HG02870 (cell line): Measurements from ENCODE around the gene DENND2D.
"Not testable (repeated sequence)": the region's sequence is repeated elsewhere in the genome, so short reads cannot be mapped to it uniquely, and the experiment has no call there.

Experiments
- ATAC-seq: cut with Tn5 transposase; IDR thresholded peaks from one replicate; pipeline ENCODE4 v1.9.1; 2021; ENCODE audit warnings: mild to moderate bottlenecking, moderate library complexity; ENCODE audit not compliant: unreplicated experiment

Gene DENND2D

DNA sequence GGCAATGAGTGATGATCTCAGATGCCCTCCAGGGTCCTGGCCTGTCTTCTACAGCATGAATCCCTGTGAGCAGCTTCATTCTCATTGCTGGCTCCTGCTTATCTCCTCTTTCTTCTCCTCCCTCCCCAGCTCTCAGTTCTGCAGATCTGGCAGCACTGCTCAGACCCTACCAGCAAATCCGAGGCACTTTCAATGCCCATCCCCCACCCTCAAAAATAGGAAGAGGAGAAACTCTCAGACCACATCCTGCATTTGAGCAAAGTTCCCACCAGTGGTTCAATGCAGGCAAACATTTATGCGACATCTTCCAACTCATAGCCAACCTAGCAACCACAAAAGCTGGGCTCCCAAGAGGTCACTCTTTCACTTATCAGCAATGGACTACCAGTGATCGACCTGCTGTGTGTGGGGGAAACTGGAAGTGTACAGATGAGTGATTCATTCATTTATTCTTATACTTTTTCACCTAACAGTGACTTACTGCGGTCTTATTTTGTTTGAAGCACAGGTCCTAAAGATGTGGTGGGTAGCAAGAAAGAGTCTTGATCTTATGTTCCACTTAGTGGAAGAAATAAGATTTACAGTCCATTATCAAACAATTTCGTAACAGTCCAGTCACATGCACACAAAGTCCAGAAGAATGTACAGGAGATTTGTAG is 21.3 kb upstream of the DENND2D start:
- ATAC-seq = peak; percentile 53

- ATAC-seq = no peak
Observed at GRCh38 chr1:111221276-111221632, 20.8 kb upstream of the DENND2D start.

DNA sequence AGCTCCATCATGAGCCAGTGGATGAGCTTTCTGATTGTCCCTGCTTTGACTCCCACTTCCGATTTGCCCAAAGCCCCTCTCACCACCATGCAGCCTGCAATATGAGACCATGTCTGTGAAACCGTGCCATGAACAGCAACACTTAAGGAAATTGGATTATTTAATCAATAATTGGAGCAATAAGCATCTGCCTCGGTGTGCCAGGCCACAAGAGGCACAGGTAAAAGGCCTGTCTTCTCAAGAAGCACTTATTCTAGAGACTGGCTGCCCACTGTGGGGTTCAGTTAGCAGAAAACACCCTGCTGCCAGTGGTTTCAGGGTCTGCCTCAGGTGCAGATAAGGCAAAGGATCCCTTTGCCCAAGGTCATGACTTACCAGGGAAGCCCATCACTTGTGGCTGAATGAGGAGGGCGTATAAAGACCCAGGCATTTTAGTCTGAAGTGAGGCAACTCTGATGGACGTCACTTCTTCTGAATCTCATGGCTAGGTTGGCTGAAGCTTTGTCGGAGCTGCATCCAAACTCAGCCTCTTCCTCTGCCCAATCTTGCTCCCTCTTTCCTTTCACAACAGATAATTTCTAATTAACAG is 19.9 kb upstream of the DENND2D start:
- ATAC-seq = no peak

DNA sequence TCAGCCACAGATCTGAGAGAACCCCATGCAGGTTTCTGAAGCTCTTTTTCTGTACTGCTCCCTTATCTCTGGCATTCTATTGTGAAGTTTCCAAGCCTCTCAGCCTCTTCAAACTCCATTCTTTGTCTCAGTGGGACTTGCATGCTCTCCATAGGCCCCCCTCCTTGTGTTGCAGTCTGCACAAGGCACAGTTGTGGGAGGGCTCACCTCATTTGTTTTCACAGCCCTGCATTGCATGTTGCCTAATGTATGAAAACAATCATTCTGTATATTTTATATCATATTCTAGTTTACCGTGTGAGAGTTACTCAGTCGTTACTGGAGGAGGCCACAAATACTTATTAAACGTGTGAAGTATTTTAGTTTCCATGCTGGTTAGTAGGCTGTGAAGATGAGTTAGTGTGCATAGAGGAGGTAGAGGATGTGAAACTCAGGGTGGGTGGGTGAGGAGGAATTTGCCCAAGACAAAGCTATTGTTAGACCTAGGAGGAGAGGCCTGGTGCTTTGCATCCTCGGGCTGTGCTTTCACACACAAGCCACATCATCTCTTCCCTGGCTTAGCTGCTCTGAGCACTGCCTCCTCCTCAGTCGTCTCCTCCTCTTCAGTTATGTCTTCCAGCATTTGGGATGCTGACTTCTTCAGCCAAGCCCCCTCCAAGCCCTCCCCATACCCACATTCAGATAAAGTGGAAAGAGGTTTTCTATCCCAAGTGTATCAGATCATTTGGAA is 19.3 kb upstream of the DENND2D start:
- ATAC-seq = peak; percentile 30

DNA sequence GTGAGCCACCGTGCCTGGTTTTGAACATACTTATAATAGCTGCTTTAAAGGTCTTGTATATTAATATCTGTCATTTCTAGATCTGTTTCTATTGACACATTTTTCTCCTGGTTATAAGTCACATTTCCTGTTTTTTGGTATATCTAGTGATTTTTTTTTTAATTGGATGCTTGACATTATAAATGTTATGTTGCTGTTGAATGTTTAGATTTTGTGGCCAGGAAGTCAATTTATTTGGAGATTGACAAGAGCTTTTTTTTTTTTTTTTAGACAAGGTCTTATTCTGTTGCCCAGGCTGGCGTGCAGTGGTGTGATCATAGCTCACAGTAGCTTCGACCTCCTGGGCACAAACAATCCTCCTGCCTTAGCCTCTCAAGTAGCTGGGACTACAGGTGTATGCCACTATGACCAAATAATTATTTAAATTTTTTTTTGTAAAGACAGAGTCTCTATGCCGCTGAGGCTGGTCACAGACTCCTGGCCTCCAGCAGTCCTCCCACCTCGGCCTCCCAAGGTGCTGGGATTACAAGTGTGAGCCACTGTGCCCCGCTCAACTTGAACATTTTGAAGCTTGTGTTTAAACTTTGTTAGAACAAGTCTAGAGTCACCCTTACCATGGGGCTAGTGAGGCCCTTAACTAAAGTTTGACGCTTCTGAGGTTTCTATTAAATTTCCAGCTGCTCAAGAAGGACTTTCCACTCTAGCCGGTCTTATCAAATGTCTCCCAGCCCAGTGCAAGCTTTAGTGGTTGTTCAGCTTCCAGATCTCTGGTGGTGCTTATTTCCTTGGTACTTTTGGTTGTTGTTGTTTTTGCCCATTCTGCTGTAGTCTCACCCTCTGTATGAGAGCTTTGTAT is 18.5 kb upstream of the DENND2D start:
- ATAC-seq = no peak

DNA sequence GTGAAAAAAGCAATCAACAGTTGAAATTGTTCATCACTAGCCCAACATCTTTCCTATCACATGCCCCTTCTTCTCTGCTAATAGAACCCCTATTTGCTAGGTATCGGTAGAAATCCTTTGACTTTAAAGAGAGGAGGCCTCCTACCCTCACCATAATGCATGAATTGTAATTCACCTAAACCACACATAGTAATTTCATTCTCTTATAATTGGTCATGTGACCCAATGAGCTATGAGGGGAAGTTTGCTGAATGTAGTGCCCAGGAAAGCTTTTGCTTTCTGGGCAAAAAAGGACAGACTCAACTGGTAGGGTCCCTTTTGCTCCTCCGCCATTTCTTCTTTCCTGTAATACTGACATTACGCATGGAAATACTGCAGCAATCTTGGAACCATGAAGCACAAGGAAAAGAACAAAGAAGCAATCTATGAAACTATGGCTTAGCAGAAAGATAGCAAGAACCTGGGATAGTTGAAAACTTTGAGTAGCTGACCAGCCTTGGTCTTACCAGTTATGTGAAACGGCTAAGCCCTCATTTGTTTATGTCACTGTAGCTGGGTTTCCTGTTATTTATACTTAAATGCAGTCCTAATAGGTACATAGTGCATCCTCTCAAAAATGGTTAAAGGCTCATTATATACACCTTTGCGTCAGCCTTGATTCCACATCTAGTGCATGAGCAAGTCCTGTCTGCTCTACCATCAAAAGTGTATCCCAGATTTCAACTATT is 16.9 kb upstream of the DENND2D start:
- no peak for ATAC-seq

- no peak for ATAC-seq
Observed at GRCh38 chr1:111216751-111217150, 16.3 kb upstream of the DENND2D start.

- ATAC-seq = not testable (repeated sequence)
Observed at GRCh38 chr1:111215285-111215684, 14.8 kb upstream of the DENND2D start.

GRCh38 chr1:111214884-111215283 is 14.4 kb upstream of the DENND2D start:
- ATAC-seq = no peak

- peak; percentile 26 for ATAC-seq
Observed at GRCh38 chr1:111214074-111214801, 13.8 kb upstream of the DENND2D start.

- ATAC-seq = no peak
Observed at GRCh38 chr1:111213412-111213811, 13.0 kb upstream of the DENND2D start.

DNA sequence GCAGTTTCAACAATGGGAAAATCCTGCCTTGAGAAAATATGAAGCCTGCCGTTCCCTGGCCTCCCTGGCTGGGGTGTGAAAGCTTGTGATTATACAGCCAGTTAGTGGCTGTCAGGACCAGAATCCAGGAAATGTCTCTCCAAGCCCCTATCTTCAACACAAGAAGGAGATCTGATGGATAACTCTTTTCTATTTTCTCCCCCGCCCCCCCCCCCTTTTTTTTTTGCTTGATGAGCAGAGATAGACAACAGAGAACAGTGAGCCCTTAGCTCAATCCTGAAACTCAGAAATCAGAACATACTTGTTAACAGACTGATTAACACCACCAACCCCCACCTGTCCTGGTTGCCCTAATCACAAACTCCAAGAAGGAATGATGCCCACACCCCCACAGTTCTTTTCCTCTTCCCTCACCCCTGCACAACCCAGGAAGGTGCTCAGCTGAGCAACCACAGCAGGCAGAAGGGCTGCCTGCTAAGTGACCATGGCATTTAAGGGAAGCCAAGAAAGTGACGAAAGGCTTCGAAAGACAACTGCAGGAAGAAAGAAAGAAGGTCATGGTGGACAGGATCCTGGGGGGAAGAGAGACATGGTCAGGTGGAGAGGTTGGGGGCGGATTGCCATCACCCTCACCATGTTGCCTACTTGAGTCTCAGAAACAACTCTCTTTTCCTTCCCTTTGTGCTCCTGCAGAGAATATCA is 12.3 kb upstream of the DENND2D start:
- ATAC-seq = no peak

- no peak for ATAC-seq
Observed at GRCh38 chr1:111211921-111212320, 11.5 kb upstream of the DENND2D start.

DNA sequence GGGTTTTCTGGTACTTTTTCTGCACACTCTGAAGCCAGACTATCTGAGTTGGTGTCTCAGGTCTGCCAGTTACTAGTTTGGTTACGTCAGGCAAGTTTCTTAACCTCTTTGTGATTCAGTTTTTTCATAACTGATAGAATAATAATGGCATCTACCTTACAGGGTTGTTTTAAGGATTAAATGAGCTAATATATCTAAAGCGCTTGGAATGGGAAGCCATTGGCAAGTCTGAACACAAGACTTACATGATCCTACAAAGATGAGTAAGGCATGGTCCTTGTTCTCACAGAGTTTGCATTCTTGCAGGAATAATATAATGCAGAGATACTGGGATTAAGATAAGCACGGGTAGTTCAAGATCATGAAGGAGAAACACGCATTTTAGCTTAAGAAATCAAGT is 9.2 kb upstream of the DENND2D start:
- no peak for ATAC-seq

- no peak for ATAC-seq
Observed at GRCh38 chr1:111208921-111209320, 8.5 kb upstream of the DENND2D start.

- no peak for ATAC-seq
Observed at GRCh38 chr1:111205714-111206050, 5.2 kb upstream of the DENND2D start.

DNA sequence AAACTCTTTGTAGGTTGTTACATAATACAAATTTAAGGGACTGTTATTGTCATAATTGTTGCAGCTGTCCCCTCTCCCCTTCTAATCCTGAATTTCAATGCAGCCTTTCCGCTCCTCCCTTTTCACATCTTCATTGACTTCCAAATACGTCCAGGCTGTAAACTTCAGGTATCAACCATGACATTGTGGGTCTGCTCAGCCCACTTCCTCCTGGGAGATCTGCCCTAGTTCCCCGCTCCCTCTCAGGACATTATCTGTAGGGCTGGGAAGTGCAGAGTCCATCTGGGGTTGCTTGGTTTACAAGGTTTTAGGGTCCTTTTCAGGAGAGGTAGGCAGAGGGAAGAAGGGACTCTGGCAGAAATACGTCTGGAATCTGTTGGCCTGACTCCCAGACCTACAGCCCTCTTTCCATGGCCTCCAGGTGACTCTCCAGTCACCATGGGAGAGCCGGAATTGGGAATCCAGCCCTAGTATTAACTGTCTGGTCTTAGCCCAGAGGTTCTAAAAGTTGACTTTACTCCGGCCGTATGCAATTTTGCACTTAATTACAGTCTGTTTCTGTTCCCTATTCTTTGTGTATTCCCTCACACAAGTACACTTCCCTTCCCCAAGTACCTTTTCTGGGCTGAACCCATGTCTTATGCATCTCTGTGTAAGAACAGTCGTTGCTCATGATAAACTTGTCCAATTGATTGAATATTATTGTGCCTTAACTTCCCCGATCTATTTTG is 4.7 kb upstream of the DENND2D start:
- ATAC-seq = no peak

GRCh38 chr1:111204201-111204982 is 3.9 kb upstream of the DENND2D start:
- ATAC-seq = peak; percentile 48
